OCI-M2 (cell line): ENCODE measurements around the gene BAD.

ENCODE experiments used
- DNase-seq: peaks from one replicate; lab custom pipeline; 2025; ENCODE audit not compliant: unreplicated experiment; lab: John Stamatoyannopoulos, UW

BAD gene

DNA sequence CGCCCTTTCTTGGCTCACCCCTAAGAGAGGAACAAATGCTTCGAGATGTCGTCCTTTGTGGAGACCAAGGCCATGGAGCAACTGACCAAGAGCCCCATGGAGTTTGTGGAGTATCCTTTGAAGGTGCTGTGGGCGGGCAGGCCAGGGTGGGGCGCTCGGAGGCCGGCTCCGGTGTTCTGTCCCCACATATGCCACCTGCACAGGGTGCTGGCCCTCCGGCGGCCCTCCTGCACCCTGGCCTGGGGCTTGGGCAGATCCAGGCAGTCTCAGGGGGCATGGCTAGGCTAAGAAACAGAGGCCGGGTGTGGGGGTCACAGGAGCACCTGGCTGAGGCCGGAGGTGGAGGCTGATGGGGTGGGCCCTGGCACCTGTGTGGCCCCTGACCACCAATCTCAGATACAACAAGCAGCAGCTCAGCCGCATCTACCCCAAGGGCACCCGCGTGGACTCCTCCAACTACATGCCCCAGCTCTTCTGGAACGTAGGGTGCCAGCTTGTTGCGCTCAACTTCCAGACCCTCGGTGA lies 22.8 kb downstream of the BAD start:
- DNase-seq = no peak

DNA sequence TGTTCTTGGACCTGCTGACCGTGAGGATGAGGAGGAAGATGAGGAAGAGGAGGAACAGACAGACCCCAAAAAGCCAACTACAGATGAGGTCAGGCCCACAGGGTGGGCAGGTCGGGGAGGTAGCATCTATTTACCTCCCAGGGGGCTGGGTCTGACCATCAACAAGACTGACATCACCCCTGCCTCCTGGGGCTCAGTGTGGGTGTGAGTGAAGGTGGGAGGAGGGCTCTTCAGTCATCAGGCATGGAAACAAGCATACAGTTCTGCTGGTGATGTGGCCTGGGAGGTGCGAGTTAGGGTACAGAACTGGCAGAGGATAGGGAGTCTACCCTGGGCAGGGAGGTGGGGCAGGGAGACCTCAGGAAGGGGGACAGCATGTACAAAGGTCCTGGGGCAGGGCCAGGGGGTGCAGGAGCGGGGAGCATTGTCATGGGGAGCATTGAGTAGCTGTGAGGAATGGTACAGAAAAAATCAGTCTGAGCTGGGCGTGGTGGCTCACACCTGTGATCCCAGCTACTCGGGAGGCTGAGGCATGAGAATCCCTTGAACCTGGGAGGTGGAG lies 24.2 kb downstream of the BAD start:
- DNase-seq = no peak

DNA sequence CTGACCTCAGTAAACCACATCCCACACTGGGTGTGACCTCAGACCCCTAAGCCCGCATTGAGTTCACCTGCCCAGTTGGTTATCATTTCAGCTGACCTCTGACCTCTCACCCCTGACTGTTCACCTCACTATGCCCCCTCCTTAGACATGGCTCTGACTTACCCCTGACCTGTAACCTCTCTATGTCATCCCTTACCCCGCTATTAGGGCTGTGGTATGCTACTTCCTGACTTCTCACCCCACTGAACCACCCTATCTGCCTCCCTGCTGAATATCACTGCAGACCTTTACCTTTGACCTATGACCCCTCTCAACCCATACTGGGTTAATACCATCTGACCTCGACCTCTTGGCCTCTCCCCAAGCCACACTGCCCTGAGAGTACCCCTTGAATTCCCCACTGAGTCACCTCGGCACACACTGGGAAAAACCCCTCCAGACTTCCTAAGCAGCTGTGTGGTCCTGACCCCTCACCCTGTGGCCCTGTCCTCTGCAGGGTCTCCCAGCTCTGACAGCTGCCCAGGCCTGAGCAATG lies 24.9 kb downstream of the BAD start:
- no peak for DNase-seq

DNA sequence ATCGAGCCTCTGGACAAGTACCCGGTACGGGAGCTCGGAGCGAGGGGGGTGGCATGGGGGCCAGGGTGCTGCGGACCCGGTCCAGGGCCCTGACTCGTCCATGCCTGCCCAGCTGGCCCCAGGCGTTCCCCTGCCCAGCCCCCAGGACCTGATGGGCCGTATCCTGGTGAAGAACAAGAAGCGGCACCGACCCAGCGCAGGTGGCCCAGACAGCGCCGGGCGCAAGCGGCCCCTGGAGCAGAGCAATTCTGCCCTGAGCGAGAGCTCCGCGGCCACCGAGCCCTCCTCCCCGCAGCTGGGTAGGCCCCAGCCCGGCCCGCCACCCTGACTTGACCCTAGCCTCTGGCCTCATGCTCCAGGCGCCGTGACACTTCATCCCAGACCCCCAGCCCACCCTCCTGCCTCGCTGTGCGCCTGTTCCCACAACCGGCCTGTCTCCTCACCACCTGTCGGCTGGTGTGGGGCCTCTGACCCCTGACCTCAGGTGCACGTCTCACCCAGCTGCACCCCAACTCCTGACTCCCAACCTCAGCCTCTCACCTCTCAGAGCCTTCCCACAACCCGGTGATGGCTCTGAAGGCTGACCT lies 25.4 kb downstream of the BAD start:
- no peak for DNase-seq

DNA sequence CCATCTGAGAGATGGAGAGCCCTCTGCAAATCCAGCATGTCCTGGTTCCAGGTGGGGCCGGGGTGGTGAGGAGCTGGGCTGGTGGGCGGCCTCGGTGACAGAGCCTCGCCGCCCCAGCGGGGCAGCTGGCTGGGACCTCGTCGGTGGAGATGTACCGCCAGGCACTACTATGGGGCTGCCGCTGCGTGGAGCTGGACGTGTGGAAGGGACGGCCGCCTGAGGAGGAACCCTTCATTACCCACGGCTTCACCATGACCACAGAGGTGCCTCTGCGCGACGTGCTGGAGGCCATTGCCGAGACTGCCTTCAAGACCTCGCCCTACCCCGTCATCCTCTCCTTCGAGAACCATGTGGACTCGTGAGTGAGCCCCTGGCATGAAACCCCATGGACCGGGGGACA lies 26.1 kb downstream of the BAD start:
- DNase-seq = no peak

DNA sequence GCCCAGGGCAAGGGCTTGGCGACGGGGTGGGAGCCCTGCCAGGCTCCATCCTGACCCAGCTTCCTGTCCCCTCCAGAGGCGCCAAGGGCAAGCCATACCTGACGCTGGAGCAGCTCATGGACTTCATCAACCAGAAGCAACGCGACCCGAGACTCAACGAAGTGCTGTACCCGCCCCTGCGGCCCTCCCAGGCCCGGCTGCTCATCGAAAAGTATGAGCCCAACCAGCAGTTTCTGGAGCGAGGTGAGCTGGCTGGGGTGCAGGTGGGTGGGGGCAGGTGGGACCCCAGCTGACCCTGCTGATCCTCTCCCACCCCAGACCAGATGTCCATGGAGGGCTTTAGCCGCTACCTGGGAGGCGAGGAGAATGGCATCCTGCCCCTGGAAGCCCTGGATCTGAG lies 28.2 kb downstream of the BAD start:
- DNase-seq = no peak

DNA sequence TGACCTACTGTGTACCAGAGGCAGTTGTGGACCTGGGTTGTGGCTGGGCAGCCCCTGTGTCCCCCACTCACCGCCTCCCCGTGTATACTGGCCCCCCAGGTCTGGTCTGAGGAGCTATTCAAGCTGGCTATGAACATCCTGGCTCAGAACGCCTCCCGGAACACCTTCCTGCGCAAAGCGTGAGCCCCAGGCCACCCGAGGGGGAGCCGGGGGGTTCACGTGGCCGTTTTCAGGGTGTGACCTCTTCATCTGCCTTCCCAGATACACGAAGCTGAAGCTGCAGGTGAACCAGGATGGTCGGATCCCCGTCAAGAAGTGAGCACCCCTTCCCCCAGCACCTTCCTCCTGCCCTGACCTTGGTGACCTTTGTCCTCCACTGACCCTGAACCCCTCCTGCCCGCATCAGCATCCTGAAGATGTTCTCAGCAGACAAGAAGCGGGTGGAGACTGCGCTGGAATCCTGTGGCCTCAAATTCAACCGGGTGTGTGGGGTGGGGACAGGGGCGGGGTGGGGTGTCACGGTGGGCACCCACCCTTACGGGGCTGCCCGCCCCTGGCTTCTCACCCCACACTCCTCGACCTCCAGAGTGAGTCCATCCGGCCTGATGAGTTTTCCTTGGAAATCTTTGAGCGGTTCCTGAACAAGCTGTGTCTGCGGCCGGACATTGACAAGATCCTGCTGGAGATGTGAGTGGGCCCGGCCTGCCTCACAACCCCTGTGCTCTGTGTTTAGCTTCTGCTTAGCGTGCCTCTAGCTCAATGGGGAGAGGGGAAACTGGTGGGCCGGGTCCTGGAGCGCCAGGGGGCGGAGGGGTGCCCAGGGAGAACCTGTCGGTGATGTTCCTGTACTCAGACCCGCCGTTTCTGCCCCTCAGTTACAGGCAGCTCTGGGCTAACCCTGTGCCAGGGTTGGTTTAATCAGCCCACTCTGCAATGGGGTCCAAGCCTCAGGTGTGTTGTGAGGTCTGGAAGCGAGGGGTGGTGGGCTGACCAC lies 29.0 kb downstream of the BAD start:
- DNase-seq = no peak

DNA sequence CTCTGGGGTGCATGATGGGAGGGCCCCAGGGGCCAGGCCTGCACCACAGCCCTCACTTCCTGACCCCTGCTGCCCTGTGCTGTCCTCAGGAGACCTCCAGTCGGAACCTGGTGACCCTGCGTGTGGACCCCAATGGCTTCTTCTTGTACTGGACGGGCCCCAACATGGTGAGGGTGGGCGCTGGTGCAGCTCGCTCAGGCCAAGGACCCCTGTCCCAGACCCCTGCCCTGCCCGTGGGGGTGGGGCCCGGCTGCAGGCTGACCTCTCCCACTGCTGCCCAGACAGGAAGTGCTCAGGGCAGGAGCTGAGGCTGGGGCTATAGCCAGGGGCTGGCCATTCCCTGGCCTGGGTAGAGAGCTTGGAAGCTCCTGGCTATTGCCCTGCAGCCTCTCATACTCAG lies 30.1 kb downstream of the BAD start:
- DNase-seq = no peak

DNA sequence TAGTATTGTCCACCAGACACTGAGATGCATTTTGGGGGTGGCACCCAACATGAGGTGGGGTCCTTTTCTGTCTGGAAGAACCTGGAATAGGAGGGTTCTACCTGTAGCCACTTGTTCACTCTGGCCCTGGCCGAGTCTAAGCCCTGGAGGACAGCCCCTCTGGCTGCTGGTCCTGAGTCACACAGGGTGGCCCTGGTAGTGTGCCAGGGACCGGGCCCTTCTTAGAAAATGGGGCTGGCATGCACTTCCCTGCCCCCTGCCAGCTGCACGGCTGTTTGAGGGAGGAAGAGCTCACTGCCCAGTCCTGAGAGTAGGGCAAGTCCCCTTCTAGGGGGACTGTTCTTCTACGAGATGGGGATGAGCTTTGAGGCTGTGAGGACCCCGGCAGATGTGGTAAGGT lies 31.0 kb downstream of the BAD start:
- no peak for DNase-seq

DNA sequence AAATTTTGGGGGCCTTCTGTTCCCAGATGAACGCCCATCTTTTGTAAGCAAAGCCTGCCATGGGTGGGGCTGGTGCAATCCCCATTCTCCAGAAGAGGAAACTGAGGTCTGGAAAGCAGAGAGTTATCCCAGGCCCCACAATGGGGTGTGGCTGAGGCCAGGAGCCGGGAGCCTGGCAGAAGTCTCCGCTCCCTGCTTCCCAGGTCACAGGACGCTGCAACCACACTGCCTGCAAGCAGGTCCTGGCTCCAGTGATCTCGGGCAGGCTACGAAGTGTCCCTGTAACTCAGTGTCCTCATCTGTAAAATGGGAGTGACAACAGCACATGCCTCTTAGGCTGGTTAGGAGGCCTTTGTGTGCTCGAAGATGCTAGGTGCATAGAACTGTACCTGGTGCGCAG lies 31.4 kb downstream of the BAD start:
- no peak for DNase-seq

DNA sequence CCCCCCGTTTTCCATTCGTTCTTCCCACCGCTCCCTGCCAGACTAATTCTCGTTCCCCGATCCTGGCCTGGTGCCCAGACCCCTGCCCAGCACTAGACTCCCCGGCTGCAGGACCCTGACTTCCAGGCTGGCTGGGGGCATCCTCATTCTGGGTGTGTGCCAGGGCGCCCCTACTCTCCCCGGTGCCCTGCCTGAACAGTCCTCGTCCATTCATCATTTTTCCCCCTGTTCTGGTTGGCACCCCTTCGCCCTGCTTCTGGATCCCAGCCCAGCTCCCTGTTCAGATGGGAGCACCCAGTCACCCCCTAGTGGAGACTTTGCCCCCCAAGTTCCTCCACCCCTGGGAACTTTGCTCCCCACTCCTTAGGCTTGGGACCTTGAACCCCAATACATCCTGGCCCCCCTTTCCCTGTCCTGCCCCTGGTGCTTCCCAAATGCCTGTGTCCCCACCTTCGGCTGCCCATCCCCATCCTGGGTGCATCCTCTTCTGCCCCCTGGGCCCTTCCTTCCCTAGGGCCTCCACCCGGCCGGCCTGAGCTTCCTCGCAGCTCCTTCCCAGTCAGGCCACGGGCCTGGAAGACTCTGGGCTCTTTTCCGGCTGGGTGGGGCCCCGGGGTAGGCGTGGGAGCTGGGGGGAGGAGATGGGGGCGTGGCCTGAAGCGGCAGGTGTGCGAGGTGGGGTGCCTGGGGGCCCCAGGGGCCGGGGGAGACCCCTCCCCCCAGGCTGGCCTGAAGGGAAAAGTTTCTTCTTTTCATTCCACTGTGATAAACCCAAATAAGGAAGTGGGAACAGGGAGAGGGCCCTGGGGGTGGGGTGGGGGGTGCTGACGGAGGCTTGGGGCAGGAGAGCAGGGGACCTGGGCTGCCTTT lies 32.2 kb downstream of the BAD start:
- DNase-seq = no peak

DNA sequence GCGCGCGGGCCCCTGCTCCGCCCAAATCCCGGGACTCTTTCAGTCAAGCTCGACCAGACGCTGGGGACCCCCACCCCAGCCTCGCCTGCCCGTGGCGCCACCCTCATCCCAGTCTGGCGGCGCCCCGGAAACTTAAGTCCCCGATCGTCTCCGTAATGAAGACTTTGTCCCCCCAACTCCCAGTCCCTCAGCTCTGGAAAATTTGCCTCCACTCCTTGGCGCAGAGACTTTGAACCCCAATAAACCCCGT lies 32.8 kb downstream of the BAD start:
- no peak for DNase-seq

DNA sequence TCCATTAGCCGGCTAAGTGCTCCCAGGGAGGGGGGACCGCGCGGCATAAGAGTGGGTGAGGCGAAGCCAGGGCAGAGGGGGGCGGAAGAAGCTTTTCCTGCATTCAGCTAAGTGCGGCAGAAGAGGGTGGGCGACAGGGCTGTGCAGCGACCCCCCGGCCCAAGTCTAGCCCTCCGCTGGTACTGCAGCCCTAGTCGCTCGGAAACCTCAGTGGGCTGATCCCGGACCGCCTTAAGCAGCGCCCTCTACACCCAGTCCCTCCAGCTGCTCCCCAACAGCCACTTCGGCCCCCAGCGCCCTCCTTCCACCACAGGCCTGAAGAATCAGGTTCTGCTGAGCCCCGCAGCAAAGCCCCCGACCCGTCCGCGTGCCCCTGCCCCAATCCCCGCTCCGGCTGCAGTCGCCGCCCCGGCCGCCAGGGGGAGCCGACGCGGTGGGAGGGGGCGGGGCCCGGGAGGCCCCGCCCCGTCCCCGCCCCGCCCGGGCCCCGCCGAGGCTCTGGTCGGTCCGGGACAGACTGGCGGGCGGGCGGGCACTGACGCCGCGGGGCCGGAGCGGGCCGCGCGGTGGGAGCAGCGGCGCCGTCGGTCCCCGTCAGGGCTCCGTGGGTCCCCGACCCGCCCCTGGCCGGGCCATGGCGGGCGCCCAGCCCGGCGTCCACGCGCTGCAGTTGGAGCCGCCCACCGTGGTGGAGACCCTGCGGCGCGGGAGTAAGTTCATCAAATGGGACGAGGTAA lies 33.3 kb downstream of the BAD start, which contains the start of gene PLCB3:
Gene PLCB3 (plus strand): TSS at position 515 of the 737 bp plus-strand sequence. CDS start 120 bp downstream, at position 635.
- DNase-seq = no peak

DNA sequence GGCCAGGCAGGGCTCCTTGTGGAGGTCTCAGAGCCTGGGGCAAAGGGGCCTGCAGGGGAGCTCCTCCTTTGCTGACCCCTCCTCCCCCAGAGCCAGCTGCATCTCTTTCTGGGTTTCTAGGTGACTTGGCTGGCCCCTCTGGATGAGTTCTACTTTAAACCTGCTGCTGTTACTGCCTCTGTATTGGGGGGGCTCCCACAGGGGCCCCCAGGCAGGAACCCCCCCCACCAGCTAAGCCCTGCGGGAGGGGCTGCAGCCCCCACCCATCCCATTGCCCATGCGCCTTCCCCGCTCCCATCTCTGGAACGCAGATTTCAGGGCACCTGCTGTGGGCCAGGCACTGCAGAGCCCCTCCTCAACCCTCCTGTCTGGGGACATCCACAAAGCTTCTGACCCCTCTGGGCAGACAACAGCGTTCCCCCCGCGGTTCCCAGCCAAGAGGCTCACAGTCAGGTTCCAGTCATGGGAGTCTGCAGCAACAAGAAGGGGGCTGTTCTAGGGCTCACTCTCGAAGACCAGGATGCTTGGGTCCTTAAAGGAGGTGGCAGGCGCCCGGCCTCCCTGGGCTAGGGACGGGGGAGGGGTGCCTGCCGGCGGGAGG lies 34.0 kb downstream of the BAD start:
- no peak for DNase-seq

DNA sequence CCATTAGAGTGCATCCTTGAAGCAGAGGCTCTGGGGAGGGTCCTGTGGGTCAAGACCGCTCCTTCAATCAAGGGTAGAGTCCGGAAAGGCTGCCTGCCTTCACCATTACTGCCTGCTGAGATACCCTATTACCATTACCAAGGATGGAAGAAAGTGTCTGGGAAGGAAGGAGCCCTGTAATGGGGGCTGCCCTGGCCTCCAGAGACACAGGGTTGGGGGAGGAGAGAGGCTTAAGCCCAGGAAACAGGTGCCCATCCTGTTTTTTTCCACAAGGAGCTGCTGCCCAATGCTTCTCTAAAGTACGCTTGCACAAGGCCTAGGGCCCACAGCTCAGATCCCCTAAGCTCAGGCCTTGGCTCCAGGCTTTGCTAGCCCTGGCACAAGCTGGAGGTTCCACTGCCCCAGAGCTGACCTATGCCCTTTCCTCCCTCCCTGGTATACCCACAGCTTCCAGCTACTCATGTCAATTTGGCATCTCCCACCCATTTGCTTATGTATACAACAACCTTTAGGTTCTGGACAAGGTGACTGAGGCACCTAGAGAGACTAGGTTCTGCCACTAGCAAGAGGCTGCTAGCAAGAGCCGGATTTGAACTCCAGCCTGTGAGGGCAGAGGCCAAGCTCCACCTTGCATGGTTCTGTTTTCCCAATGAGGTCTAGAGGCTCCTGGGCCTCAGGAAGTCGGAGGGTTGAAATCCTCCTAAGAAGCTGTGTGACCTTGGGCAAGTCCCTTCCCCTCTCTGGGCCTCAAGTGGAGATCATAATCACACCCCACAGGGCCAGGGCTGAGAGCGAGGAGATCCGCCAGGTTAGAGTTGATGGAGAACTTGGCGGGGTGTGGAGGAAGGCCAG lies 34.7 kb downstream of the BAD start:
- no peak for DNase-seq

DNA sequence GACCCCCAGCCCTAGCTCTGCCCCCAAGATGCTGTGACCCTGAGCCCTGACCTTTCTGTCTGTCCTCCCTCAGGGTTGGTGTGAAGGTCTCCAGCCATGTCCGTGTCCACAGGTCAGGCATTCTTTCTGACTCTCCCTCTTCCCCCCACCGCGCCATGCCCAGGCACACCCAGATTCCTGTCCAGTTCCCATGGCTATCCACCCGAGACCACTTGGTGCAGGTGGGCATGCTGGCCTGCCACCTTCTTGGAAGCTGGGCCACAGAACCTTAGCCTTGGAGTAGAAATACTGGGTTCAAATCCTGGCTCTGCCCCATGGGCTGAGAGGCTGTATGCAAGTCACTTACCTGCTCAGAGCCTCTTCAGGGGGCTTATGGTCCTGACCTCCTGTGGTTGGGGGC lies 35.4 kb downstream of the BAD start:
- no peak for DNase-seq

DNA sequence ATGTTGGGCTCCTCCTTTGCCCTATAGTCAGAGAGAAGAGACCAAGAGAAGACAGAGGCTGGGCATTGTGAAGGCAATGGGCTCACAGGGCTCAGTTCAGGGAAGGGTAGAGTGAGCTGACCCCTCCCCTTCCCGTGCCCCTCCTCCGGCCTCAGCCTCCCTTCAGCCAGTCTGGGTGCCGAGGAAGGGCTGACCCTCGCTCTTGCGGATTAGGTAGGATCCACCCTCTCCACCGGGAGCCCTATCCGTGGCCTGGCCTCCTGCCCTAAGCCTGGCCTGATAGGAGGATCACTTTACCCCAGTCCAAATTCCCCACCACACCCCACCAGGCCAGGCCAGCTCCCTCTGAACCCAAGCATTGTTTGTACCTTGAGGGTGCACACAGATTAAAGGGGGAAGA lies 35.9 kb downstream of the BAD start:
- no peak for DNase-seq

DNA sequence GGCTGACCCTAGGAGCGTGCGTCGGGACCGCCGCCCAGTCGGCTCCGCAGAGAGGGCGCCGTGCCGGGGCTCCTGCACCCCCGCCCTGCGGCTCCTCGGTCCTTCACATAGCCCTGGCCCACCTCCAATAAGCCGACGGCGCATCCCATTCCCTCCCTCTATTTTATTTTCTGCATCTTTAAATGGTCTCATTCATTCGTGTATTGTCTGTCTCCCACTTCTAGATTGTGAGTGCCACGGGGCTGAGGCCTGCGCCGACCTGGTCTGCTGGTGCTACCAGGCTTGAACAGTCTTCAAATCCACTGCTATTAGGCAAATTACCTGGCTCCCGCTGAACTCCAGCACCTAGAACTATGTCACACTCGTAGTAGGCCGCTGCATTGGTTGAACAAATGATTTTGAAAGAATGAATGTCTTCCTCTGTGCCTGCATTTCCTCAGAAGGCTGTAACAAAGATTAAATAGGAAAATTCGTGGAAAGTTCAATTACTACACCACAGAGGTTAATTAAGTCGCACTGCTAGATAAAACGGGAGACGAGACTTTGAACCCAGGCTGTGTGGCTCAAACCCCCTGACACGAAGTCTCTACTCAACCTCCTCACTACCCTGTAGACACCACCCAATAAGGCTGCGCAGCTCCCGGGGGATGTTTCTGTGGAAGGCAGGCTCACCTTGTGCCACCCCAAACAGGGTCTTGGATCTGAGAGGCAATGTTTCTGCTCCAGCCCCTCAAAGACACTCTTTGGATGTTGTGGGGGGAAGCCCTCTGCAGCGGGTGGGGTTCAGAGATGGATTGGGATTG lies 36.5 kb downstream of the BAD start:
- no peak for DNase-seq
